HK-2 (cell line): Measurements from ENCODE around the gene CPAMD8.

ENCODE experiments used
- DNase-seq: peaks from one replicate; pipeline ENCODE4 v3.0.0-alpha.2; 2018; ENCODE audit not compliant: unreplicated experiment

The CPAMD8 gene

DNA sequence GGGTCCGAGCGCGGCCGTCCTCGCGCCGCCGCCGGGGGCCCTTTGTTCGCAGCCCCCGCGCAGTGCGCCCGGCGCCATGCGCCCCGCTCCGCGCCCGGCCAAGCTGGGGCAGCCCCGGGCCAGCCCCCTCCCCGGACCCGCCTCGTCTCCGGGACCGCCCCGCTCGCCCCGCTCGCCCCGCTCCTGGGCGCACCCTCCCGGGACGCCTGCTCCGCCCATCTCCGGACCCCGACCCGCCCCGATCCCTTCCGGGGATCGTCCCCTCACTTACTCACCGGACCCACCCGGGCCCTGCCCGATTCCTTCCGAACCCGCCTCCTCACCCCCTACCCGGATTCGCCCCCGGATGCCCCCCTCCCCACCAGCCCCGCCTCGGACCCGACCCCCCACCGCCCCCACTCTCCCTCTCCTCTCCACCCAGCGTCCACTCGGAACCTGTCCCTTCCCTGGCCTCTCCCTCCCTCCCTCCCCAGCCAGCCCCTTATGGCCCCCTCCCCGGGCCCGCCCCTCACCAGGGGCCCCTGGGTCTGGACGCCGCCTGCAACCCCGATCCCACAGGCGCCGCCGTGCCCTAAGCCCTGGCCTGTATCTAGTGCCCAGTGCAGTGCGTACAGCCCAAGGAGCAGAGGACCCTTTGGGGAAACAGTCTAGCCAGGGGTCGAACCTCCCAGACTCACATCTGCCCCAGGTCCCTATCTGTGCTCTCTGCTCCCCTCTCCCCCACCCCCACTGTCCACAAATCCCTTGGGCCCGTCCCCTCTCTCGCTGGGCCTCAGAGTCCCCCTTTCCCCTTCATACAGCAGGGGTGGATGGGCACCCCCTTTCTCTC, at the start of gene CPAMD8:
TSS of gene CPAMD8 (minus strand) at position 105 of the 829 bp plus-strand sequence. CDS start 168 bp downstream, outside the sequence.
- DNase-seq: no peak

- DNase-seq: peak; percentile 40
Measured at GRCh38 chr19:17075864-17076542, 49.4 kb upstream of the CPAMD8 start.

DNA sequence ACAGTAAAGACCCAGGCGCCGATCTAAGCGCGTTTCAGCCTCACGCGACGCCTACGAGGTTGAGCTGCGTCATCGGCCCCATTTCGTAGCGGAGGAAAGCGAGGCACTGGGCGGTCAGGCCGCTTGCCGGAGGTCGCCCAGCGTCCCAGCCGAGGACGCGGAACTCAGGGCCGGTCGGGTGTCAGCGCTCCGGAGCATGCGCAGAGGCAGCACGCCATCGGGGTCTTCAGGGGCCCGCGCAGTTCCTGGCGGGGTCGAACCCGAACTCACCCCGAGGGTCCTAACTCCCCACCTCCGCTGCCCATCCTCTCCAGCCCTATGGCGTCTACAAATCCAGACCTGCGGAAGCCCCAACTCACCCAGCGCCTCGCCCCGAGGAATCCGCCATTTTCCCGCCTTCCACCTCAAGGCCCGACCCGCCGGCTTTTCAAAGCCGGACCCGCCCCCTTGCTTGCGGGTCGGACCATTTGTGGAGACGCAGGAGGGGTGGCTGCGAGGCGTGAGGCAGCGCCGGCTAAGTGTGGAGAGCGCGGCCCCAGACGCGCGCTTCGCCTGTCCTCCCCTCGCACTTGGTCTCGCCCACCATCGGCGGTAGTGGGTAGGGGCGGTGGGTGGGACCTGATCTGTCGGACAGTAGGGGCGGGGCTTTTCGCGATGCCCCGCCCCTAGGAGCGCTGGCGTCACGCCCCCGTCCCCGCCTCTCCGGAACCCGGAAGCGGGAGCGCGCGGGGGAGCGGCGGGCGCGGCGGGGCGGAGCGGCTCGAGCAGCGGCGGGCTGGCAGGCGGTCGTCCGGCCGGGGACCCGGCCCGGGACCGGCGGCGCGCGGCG, 48.6 kb upstream of the CPAMD8 start, which contains the start of the genes HAUS8 and MYO9B:
TSS of gene HAUS8 (minus strand) at position 418 of the 829 bp plus-strand sequence. CDS start at position 388, 30 bp downstream.
TSS of gene MYO9B (plus strand) at position 743 of the 829 bp plus-strand sequence. CDS start 25,941 bp downstream, outside the sequence.
- DNase-seq: peak; percentile 99

DNA sequence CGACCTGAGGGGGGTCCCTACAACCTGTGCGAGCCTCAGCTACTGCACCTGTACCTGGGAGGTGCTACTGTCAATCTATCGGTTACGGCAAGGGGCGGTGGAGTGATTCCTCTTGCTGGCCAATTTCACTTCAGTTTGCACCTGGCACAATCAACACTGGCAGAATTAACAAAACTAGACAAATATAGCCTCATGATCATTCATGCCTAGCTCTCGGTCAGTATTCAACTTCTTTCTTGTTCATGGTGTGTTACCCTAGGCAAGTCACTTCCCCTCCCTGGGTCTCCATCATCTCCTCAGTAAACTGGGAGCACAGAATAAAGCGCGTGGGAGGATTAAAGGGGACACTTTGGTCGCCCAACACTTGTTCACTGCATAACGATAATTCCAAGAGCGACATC, 48.0 kb upstream of the CPAMD8 start:
- no peak for DNase-seq

DNA sequence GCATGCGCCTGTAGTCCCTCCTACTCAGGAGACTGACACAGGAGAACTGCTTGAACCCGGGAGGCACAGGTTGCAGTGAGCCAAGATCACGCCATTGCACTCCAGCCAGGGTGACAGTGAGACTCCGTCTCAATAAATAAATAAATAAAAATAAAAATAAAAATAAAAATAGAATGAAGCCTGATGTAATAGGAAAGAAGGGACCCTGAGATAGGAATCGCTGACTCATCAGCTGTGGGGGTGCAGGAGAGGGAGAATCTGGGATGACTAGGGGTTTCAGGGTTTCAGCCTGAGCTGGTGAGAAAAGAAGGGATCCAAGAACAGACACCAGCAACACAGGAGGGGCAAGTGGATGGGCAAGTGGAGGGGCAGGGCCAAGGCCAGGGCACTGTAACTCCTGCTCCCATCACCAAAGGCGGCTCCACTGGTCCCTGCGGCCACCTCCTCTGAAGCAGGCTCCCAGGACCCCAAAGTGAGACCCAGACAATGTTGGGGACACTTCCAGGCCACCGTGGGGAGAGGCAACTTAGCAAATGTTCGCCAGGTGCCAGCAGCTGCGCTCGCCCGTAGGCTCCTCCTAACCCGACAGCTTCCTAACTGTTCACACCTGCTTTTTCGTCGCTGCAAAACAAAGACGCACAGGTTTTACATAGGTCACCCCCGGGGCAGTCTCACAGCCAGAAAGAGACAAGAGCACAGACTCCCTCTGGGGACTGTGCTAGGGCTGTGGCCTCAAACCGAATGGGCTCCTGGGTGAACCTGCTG, 47.4 kb upstream of the CPAMD8 start:
- DNase-seq: no peak

DNA sequence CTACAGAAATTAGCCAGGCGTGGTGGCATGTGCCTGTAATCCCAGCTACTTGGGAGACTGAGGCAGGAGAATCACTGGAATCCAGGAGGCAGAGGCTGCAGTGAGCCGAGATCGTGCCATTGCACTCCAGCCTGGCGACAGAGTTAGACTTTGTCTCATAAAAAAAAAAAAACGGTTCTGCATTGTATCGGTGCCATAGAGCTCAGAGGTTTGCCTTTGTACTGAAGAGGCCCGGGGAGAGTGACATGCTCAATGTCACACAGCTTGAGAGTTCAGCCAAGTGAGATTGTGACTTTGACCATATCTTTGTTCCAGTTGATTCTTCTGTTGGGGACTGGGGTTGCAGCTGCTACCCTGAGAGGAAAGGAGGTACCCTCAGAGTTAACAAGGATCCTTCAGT, 44.3 kb upstream of the CPAMD8 start:
- no peak for DNase-seq

DNA sequence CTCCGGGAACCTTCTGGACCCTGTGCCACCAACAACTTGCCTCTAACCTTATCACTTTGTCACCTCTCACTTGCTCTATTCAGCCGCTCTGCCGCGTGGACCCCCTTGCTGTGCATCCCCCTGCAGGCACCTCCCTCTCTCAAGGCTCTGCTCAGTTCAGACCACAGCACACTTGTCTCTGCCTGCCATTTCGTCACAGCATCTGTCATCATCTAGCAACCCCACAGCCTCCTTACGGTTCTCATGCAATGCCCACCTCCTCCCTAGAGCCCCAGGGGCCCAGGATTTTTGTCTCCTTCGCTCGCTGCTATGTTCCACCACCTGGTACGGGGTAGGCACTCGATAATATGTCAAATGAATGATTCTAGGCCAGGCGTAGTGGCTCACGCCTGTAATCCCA, 43.8 kb upstream of the CPAMD8 start:
- DNase-seq: no peak

GRCh38 chr19:17069193-17069592, 42.6 kb upstream of the CPAMD8 start:
- DNase-seq: no peak

- no peak for DNase-seq
Measured at GRCh38 chr19:17063428-17063827, 36.8 kb upstream of the CPAMD8 start.

- DNase-seq: no peak
Measured at GRCh38 chr19:17061691-17062090, 35.1 kb upstream of the CPAMD8 start.

- no peak for DNase-seq
Measured at GRCh38 chr19:17061205-17061604, 34.6 kb upstream of the CPAMD8 start.

DNA sequence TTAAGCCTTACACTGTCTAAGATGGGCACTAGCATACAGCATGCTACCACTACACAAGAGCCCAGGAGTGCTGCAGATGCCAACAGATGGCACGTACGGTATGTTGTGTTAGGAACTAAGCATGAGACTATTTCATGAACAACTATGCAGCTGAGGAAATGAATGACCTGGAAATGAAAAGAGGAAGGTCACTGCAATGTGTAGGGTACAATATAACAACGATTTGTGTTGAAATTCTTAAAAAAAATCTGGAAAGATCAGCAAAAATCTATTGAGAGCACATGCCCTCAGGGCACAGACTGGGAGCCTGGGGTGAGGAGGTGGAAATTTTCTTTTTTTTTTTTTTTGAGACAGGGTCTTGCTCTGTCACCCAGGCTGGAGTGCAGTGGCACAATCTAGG, 34.2 kb upstream of the CPAMD8 start:
- no peak for DNase-seq

DNA sequence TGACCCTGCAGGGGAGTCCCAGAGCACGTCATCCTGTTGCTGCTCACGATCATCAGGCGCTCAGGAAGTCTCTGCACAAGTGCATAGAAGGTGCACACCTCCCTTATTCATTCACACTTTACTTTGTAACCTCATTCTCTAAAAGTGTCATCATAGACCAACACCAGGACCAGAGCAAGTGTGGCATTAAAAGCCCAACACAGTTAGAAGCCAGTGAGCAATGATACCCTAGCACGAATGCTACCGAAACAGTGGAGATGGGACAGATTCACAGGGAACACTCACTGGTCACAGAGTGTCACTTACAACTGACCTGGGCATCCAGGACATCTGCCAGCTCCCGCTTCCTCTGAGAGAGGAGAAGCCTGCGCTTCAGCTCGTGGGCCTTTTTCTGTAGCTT, 31.6 kb upstream of the CPAMD8 start:
- DNase-seq: no peak

- no peak for DNase-seq
Measured at GRCh38 chr19:17055636-17056035, 29.0 kb upstream of the CPAMD8 start.

GRCh38 chr19:17054746-17055145, 28.1 kb upstream of the CPAMD8 start:
- no peak for DNase-seq

- DNase-seq: no peak
Measured at GRCh38 chr19:17052439-17052838, 25.8 kb upstream of the CPAMD8 start.

DNA sequence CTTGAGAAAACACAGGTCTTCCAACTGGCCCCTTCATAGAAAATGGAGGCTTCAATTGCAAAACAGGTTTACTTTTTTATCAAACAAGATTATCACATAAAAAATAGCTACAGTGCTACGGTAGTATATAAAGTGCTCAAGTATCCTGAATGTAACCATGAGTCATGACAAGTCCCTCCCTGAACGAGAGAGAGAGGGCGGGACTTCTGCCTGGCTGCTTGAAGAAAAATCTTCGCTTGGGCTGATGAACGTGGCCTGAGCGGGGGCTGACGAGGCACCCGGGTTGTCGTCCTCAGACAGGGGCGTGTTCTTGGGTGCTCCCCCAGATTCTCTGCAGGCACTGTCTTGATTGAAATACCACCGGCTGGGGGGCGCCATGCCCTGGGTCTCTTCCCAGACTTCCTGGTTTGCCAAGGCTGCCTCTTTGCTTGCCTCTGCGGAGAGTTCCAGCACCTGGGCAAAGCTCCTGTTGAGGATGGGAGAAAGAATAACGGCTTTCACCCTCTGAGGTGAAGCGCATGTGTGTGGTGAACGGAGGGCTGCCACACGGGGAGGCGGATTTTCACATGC, 23.2 kb upstream of the CPAMD8 start:
- peak; percentile 9 for DNase-seq

GRCh38 chr19:17048885-17049453, 22.4 kb upstream of the CPAMD8 start:
- DNase-seq: no peak

GRCh38 chr19:17045907-17046502, 19.4 kb upstream of the CPAMD8 start:
- DNase-seq: no peak

DNA sequence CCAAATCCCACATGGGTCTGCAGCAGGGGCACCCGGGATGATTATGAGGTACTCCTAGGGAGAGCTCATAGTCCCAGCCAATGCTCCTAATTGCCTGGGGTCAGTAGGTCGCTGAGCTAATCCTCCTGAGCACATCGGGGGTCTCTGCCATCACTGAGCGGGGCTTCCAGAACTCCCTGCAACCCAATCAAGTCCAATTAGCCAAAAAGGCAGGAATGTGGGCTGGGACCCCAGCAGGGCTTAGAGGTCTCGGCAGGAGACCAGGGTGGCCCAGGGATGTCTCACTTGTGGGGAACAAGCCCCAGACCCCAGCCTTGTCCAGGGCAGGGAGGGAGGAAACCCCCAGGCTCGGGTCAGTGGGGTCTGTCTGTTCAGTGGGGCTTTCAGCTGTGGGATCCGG, 17.1 kb upstream of the CPAMD8 start:
- no peak for DNase-seq
